Measurements from ENCODE around the gene PLBD1.

PLBD1 gene

GRCh38 chr12:14505626-14506596 lies 61.8 kb downstream of the PLBD1 start:
- DNase-seq (ENCODE audit: low spot score), result no peak

GRCh38 chr12:14495326-14495725 lies 72.4 kb downstream of the PLBD1 start:
- DNase-seq (ENCODE audit: low spot score), result no peak

- DNase-seq (ENCODE audit: low spot score), result no peak
Measured at GRCh38 chr12:14482886-14483285, 84.8 kb downstream of the PLBD1 start.

- no peak for DNase-seq (ENCODE audit: low spot score)
Measured at GRCh38 chr12:14482361-14482760, 85.3 kb downstream of the PLBD1 start.

- DNase-seq (ENCODE audit: low spot score), result no peak
Measured at GRCh38 chr12:14481201-14481600, 86.5 kb downstream of the PLBD1 start.

- no peak for DNase-seq (ENCODE audit: low spot score)
Measured at GRCh38 chr12:14479004-14479403, 88.7 kb downstream of the PLBD1 start.

GRCh38 chr12:14473707-14474287 lies 93.9 kb downstream of the PLBD1 start:
- DNase-seq (ENCODE audit: low spot score), result peak; percentile 39

GRCh38 chr12:14471497-14471896 lies 96.2 kb downstream of the PLBD1 start:
- no peak for DNase-seq (ENCODE audit: low spot score)

- no peak for DNase-seq (ENCODE audit: low spot score)
Measured at GRCh38 chr12:14460212-14460841, 107.4 kb downstream of the PLBD1 start.

GRCh38 chr12:14454098-14454907 lies 113.4 kb downstream of the PLBD1 start:
- peak; percentile 87 for DNase-seq (ENCODE audit: low spot score)

Measured in NAMALWA (cell line).